Right hindlimb (tissue), 1 donor: Measurements from ENCODE around the gene SAFB2.

ENCODE experiments used
- DNase-seq: peaks from one replicate; pipeline ENCODE4 v3.0.0-alpha.2; 2018

The SAFB2 gene

GRCh38 chr19:5605362-5605761 lies 17.2 kb downstream of the SAFB2 start:
- no peak for DNase-seq

GRCh38 chr19:5603626-5604025 lies 18.9 kb downstream of the SAFB2 start:
- DNase-seq: no peak

GRCh38 chr19:5600797-5601196 lies 21.8 kb downstream of the SAFB2 start:
- DNase-seq: no peak

- no peak for DNase-seq
Measured at GRCh38 chr19:5595745-5596144, 26.8 kb downstream of the SAFB2 start.

GRCh38 chr19:5595129-5595528 lies 27.4 kb downstream of the SAFB2 start:
- no peak for DNase-seq

- DNase-seq: no peak
Measured at GRCh38 chr19:5594521-5594950, 28.0 kb downstream of the SAFB2 start.

- DNase-seq: no peak
Measured at GRCh38 chr19:5593343-5594255, 29.0 kb downstream of the SAFB2 start.

- no peak for DNase-seq
Measured at GRCh38 chr19:5592531-5593342, 29.8 kb downstream of the SAFB2 start.

GRCh38 chr19:5591476-5591875 lies 31.1 kb downstream of the SAFB2 start:
- DNase-seq: no peak

- no peak for DNase-seq
Measured at GRCh38 chr19:5590865-5591154, 31.8 kb downstream of the SAFB2 start.

- no peak for DNase-seq
Measured at GRCh38 chr19:5590151-5590864, 32.3 kb downstream of the SAFB2 start.

- no peak for DNase-seq
Measured at GRCh38 chr19:5588906-5589676, 33.5 kb downstream of the SAFB2 start.

- DNase-seq: no peak
Measured at GRCh38 chr19:5588441-5588840, 34.1 kb downstream of the SAFB2 start.

- no peak for DNase-seq
Measured at GRCh38 chr19:5587661-5588060, 34.9 kb downstream of the SAFB2 start.

- no peak for DNase-seq
Measured at GRCh38 chr19:5587071-5587455, 35.5 kb downstream of the SAFB2 start.

- peak; percentile 52 for DNase-seq
Measured at GRCh38 chr19:5586300-5587070, 36.1 kb downstream of the SAFB2 start.

GRCh38 chr19:5585461-5586299 lies 36.9 kb downstream of the SAFB2 start:
- peak; percentile 70 for DNase-seq

- no peak for DNase-seq
Measured at GRCh38 chr19:5580161-5580571, 42.4 kb downstream of the SAFB2 start.

GRCh38 chr19:5579697-5580096 lies 42.9 kb downstream of the SAFB2 start:
- no peak for DNase-seq

GRCh38 chr19:5579286-5579685 lies 43.3 kb downstream of the SAFB2 start:
- DNase-seq: no peak
